Glutamatergic neuron (in vitro differentiated cells): ENCODE measurements around the gene KRTAP9-7. TPM values are rescaled to one million over a fixed set of nuclear protein-coding genes. Genes with fewer than 3 reads are reported as not detected.
"Not testable (repeated sequence)": the region's sequence is repeated elsewhere in the genome, so short reads cannot be mapped to it uniquely, and the experiment has no call there.

Source experiments
- DNase-seq: peaks from one replicate; pipeline ENCODE4 v3.0.0; 2022
- H3K27ac Mint-ChIP-seq: one replicate; pipeline ENCODE4 v1.8.0; 2020; ENCODE audit warnings: mild to moderate bottlenecking, mixed read lengths, inconsistent platforms; ENCODE audit not compliant: unreplicated experiment
- H3K27me3 Mint-ChIP-seq: one replicate; pipeline ENCODE4 v1.8.0; 2020; ENCODE audit warnings: mild to moderate bottlenecking, moderate library complexity, mixed read lengths, inconsistent platforms; ENCODE audit not compliant: unreplicated experiment
- H3K36me3 Mint-ChIP-seq: one replicate; pipeline ENCODE4 v1.8.0; 2020; ENCODE audit warnings: mild to moderate bottlenecking, mixed read lengths, inconsistent platforms; ENCODE audit not compliant: unreplicated experiment
- H3K4me1 Mint-ChIP-seq: one replicate; pipeline ENCODE4 v1.8.0; 2020; ENCODE audit warnings: mild to moderate bottlenecking, low read depth, mixed read lengths, inconsistent platforms; ENCODE audit not compliant: unreplicated experiment
- H3K4me3 Mint-ChIP-seq: one replicate; pipeline ENCODE4 v1.8.0; 2020; ENCODE audit warnings: mild to moderate bottlenecking, mixed read lengths, inconsistent platforms; ENCODE audit not compliant: unreplicated experiment
- H3K9me3 Mint-ChIP-seq: one replicate; pipeline ENCODE4 v1.8.0; 2020; ENCODE audit warnings: mild to moderate bottlenecking, moderate library complexity, mixed read lengths, inconsistent platforms; ENCODE audit not compliant: unreplicated experiment
- CTCF ChIP-seq: fragments of 200-600 bp; sonication (generic); IDR thresholded peaks from one replicate; pipeline ENCODE4 v1.5.0; 2021; ENCODE audit not compliant: partially characterized antibody, unreplicated experiment
- total RNA-seq: library from RNA; stranded (reverse); fragmentation: NEBNext Ultra II Directional; extraction: Animal tissue kit (Norgen Biotek cat#: 25700); gene quantifications from one replicate; pipeline ENCODE4 v1.2.1, GENCODE V29; 2021; ENCODE audit not compliant: unreplicated experiment

Gene KRTAP9-7
- total RNA-seq, 1 donor from 2014 or later = not detected

- H3K4me1 Mint-ChIP-seq, H3K27me3 Mint-ChIP-seq, H3K36me3 Mint-ChIP-seq, H3K9me3 Mint-ChIP-seq, H3K4me3 Mint-ChIP-seq, DNase-seq: not testable (repeated sequence)
- H3K27ac Mint-ChIP-seq = peak within 1 kb of the TSS; percentile 43
These were observed 25.8 kb upstream of the KRTAP9-7 start, which contains the start of gene KRTAP9-4 for GRCh38 chr17:41249637-41250240. Gene KRTAP9-4, plus strand, starts transcription at chr17:41249687. Its CDS starts 34 bp downstream, at chr17:41249721.

GRCh38 chr17:41251261-41251660, 24.2 kb upstream of the KRTAP9-7 start:
- no peak for TF ChIP-seq CTCF
- Mint-ChIP-seq H3K9me3 (peaks cover 13% of the 10 kb centered on the region), H3K4me3 (no peak overlapping the region), H3K27ac (no peak overlapping the region), H3K27me3 (peaks cover 10% of the 10 kb centered on the region), H3K4me1 (peaks cover 6% of the 10 kb centered on the region), H3K36me3 (no peaks in the 10 kb centered on the region)
- DNase-seq = no peak

DNA sequence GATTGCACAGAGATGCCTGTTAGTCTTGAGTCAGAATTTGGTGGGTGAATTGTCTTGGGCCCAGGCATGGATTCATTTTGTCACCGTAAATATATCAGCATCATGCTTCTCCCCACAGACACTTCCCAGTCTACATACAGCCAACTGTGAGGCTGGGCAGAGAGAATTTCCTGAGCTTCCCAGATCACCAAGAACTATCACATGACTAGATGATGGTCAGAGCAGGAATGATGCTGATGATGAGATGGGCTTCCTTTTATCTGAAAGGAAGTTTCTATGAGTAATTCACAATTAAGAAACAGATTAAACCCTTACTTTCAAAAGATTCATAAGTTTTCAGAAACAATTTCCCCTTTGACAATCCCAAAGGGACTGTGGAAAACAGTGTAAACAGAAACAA, 20.6 kb upstream of the KRTAP9-7 start:
- H3K4me1 Mint-ChIP-seq = peaks cover 6% of the 10 kb centered on the region
- no peak for DNase-seq
- H3K27ac Mint-ChIP-seq = no peak overlapping the region
- peaks cover 8% of the 10 kb centered on the region for H3K27me3 Mint-ChIP-seq
- peaks cover 11% of the 10 kb centered on the region for H3K9me3 Mint-ChIP-seq
- H3K4me3 Mint-ChIP-seq = no peak overlapping the region
- no peak for TF ChIP-seq CTCF
- no peaks in the 10 kb centered on the region for H3K36me3 Mint-ChIP-seq

DNA sequence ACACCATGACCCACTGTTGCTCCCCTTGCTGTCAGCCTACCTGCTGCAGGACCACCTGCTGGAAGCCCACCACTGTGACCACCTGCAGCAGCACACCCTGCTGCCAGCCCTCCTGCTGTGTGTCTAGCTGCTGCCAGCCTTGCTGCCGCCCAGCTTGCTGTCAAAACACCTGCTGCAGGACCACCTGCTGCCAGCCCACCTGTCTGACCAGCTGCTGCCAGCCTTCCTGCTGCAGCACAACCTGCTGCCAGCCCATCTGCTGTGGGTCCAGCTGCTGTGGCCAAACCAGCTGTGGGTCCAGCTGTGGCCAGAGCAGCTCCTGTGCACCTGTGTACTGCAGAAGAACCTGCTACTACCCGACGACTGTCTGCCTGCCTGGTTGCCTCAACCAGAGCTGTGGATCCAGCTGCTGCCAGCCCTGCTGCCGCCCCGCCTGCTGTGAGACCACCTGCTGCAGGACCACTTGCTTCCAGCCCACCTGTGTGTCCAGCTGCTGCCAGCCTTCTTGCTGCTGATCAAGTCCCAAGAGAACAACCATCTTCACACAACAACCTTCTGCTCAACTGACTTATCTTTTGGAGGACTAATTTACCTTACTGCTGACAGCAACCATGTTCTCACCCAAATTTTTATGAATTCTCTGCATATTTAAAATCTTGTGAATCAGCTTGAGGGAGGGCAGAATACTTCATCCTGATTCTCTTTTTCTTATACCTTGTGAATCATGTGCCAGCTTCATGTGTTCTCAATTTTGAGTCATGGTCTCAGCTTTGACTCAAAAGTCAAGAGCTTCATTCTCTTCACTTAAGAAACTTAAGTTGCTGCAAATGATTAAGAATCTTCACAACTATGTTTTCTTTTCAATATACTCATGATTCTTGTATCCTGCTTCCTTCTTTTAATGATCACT, 19.9 kb upstream of the KRTAP9-7 start, which contains the start of gene KRTAP9-9:
Gene KRTAP9-9, plus strand, starts transcription at position 4 of the 910 bp plus-strand sequence.
- not testable (repeated sequence) for H3K4me1 Mint-ChIP-seq, H3K27me3 Mint-ChIP-seq, H3K36me3 Mint-ChIP-seq, H3K9me3 Mint-ChIP-seq
- Mint-ChIP-seq H3K27ac (peak within 1 kb of the TSS; percentile 73), H3K4me3 (peak within 1 kb of the TSS; percentile 6)
- peak; percentile 33 for DNase-seq

GRCh38 chr17:41256291-41256685, 19.2 kb upstream of the KRTAP9-7 start:
- TF ChIP-seq CTCF = no peak
- DNase-seq = no peak
- no peak overlapping the region for H3K4me3 Mint-ChIP-seq
- H3K36me3 Mint-ChIP-seq = no peaks in the 10 kb centered on the region
- H3K4me1 Mint-ChIP-seq = peaks cover 6% of the 10 kb centered on the region
- H3K27me3 Mint-ChIP-seq = peaks cover 7% of the 10 kb centered on the region
- peaks cover 8% of the 10 kb centered on the region for H3K9me3 Mint-ChIP-seq
- no peak overlapping the region for H3K27ac Mint-ChIP-seq

DNA sequence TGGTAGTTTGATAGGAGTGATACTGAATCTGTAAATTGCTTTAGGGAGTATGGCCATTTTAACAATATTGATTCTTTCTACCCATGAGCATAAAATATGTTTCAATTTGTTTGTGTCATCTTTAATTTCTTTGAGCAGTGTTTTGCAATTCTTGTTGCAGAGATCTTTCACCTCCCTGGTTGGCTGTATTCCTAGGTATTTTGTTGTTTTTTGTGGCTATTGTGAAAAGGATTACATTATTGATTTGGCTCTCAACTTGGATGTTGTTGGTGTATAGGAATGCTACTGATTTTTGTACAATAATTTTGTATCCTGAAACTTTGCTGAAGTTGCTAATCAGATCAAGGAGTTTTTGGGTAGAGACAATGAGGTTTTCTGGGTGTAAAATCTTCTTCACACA, 17.1 kb upstream of the KRTAP9-7 start:
- Mint-ChIP-seq H3K9me3 (peaks cover 8% of the 10 kb centered on the region), H3K36me3 (no peaks in the 10 kb centered on the region), H3K27ac (no peak overlapping the region), H3K4me3 (no peak overlapping the region), H3K27me3 (peaks cover 5% of the 10 kb centered on the region), H3K4me1 (peaks cover 6% of the 10 kb centered on the region)
- TF ChIP-seq CTCF = no peak
- no peak for DNase-seq
